ENCODE results near the gene AMMECR1L. TPM values are rescaled to one million over a fixed set of nuclear protein-coding genes. Genes with fewer than 3 reads are reported as not detected.

AMMECR1L gene
- 13.3 and 22.0 TPM in 2 replicates for total RNA-seq

DNA sequence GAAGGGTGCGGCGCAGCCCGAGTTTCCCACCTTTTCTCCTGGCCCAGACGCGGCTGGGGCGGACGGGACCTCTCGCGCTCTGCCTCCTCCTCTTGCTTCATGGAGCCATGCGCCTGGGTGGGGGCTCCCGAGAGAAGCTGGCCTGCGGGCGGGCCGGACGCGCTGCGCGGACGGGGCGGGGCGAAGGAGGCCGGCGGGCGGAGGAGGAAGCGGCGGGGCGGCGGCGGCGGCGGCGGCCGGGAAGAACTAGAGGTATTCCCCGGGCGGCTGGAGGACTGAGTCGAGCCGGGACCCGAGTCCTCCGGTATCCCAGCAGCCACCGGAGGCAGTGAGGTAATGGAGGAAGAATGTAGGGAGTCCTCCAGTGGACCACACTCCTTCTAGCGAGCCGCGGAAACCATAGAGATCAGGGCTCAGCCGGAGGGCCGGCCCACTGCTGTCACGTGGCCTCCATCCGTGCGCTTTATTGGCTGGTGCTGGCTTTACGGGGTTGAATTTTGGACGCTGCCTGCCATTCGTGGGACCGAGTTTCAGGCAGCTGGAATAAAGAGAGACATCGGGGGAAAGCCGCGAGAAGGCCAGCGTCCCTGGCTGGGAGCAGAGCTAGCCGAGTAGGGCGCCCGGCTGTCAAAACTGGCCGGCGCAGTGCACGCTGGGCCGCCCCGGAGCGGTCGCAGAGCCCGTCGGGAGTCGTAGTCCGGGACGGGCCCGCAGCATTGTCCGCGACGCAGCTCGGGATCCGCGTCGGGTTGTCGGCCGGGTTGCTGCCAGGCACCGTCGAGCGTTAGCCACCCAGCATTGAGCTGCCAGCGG is at the start of gene AMMECR1L:
AMMECR1L (minus strand) TSS at position 177 of the 813 bp plus-strand sequence. CDS start 11,722 bp downstream, outside the sequence.

Small RNA genes within 50 kb of the gene (small RNA-seq; reads per million reads assigned to genes)
- not detected for gene AC012306.1
- not detected for gene RF00017
- not detected for gene RF00019
- not detected for gene RNU6-395P

Other genes with a start within 250 kb of the AMMECR1L start
- gene GPR17, start 239.8 kb downstream of the AMMECR1L start, total RNA-seq = not detected in 2 replicates
- gene LIMS2, start 210.4 kb downstream of the AMMECR1L start, total RNA-seq = 8.2 and 27.9 TPM in 2 replicates
- gene SFT2D3, start 184.5 kb downstream of the AMMECR1L start, total RNA-seq = 9.0 and 13.1 TPM in 2 replicates
- gene WDR33, start 74.8 kb downstream of the AMMECR1L start, total RNA-seq = 28.0 and 29.8 TPM in 2 replicates
- gene POLR2D, start 27.8 kb downstream of the AMMECR1L start, total RNA-seq = 13.7 and 14.2 TPM in 2 replicates
- gene SAP130, start 142.1 kb upstream of the AMMECR1L start, total RNA-seq = 7.5 and 13.2 TPM in 2 replicates
- 24.7 and 75.0 TPM in 2 replicates for gene UGGT1, start 205.2 kb upstream of the AMMECR1L start, total RNA-seq

All from placental epithelial cell (primary cell).